Choroid plexus epithelial cell (primary cell): Measurements from ENCODE around the gene ERO1B.

Experiments
- DNase-seq: peaks from one replicate; pipeline ENCODE4 v3.0.0-alpha.2; 2010; ENCODE audit warnings: low read depth
- H3K4me3 ChIP-seq: 2 replicates; pipeline ENCODE4 v1.5.1; 2011; ENCODE audit warnings: low read depth, mild to moderate bottlenecking, control low read depth, low read length, moderate library complexity
- TF ChIP-seq, protein P1 (sequence below): conservative IDR thresholded peaks from 2 replicates; pipeline ENCODE4 v1.5.1; 2011; ENCODE audit warnings: low read depth, mild to moderate bottlenecking, control low read depth, inconsistent platforms, low read length, moderate library complexity

Gene ERO1B

DNA sequence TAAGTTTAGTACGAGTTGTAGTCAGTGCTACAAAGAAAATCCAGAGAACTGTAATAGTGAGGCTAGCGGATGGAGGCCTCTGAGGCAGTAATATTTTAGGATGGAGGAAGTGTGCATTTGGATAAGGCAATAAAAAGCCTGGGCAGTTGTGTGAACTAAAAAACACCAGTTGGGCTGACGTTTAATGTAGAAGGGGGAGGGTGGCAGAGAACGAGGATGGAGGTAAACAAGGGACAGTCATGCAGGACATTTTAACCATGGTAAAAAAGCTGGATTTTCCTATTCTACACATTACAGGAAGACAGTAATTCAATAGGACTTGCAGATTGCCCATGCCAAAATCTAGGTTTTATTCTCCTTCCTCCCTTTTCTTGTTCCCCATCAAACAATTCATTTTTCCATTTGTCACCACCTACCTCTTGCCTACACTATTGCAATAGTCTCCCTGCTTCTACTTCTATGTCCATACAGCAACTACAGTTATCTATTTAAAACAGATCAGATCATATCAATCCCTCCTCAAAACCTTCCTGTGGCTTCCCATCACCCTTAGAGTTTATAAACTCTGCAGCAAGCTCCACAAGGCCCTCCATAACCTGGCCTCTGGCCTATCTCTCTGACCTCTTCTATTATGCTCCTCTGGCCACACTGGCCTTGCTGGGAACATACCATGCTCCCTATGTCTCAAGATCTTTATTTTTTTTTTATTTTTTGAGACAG, 27.7 kb downstream of the ERO1B start:
- H3K4me3 ChIP-seq: no peak overlapping the region
- TF ChIP-seq, protein P1, sequence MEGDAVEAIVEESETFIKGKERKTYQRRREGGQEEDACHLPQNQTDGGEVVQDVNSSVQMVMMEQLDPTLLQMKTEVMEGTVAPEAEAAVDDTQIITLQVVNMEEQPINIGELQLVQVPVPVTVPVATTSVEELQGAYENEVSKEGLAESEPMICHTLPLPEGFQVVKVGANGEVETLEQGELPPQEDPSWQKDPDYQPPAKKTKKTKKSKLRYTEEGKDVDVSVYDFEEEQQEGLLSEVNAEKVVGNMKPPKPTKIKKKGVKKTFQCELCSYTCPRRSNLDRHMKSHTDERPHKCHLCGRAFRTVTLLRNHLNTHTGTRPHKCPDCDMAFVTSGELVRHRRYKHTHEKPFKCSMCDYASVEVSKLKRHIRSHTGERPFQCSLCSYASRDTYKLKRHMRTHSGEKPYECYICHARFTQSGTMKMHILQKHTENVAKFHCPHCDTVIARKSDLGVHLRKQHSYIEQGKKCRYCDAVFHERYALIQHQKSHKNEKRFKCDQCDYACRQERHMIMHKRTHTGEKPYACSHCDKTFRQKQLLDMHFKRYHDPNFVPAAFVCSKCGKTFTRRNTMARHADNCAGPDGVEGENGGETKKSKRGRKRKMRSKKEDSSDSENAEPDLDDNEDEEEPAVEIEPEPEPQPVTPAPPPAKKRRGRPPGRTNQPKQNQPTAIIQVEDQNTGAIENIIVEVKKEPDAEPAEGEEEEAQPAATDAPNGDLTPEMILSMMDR: no peak
- DNase-seq: no peak

GRCh38 chr1:236253119-236253518, 28.6 kb downstream of the ERO1B start:
- H3K4me3 ChIP-seq: no peak overlapping the region
- no peak for DNase-seq
- TF ChIP-seq, protein P1: no peak

DNA sequence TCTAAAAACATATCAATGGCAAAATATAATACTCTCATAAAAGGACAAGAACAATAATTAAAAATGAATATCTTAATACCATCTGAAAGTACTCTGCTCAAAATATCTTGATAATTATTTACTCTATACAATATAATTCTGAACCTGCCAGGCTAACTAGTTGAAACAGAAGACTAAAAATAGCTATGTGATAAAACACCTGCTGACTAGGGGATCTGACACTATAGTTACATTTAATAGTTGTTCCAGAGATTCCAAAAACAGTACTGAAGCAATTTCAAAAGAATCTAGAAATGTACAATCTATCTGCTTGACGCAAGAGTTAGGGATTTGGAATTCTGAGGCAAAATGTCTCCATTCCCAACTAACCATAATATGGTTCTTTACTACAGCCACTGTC, 30.2 kb downstream of the ERO1B start:
- H3K4me3 ChIP-seq: no peak overlapping the region
- TF ChIP-seq, protein P1: no peak
- no peak for DNase-seq

- TF ChIP-seq, protein P1: no peak
- no peak overlapping the region for H3K4me3 ChIP-seq
- DNase-seq: no peak
Measured at GRCh38 chr1:236247286-236247685, 34.5 kb downstream of the ERO1B start.

- DNase-seq: no peak
- TF ChIP-seq, protein P1: no peak
- H3K4me3 ChIP-seq: no peak overlapping the region
Measured at GRCh38 chr1:236242568-236242967, 39.2 kb downstream of the ERO1B start.

DNA sequence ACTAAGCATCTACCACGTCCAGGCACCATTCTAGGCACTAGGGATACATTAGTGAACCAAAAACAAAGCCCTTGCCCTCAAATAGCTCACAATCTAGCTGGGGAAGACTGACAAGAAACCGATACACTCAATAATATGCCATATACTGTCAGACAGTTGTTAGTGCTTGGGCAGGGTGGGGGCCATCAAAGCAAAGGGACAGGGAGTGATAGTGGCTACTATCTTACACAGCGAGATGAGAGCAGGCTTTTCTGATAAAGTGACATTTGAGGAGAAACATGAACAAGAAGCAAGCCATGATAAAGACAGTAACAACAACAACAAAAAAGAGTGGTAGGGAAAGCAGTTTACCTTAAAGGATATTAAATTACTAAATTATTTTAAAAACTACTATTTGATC, 41.1 kb downstream of the ERO1B start:
- TF ChIP-seq, protein P1: no peak
- no peak overlapping the region for H3K4me3 ChIP-seq
- no peak for DNase-seq

GRCh38 chr1:236239092-236239585, 42.6 kb downstream of the ERO1B start:
- no peak overlapping the region for H3K4me3 ChIP-seq
- DNase-seq: no peak
- TF ChIP-seq, protein P1: no peak
